ENCODE results near the gene DCBLD2.

DCBLD2 gene

DNA sequence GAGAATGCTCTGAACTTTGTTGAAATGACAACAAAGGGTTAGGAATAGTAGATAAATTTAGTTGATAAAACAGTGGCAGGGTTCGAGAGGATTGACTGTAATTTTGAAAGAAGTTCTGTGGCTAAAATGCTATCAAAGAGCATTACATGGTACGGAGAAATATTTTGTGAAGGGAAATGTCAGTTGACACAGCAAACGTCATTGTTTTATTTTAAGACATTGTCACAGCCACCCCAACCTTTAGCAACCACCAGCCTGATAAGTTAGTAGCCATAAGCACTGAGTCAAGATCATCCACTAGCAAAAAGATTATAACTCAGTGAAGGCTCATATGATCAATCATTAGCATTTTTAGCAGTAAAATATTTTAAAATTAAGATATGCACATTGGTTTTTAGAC, 147.0 kb downstream of the DCBLD2 start:
- no peak for DNase-seq (ENCODE audit: low spot score)

DNA sequence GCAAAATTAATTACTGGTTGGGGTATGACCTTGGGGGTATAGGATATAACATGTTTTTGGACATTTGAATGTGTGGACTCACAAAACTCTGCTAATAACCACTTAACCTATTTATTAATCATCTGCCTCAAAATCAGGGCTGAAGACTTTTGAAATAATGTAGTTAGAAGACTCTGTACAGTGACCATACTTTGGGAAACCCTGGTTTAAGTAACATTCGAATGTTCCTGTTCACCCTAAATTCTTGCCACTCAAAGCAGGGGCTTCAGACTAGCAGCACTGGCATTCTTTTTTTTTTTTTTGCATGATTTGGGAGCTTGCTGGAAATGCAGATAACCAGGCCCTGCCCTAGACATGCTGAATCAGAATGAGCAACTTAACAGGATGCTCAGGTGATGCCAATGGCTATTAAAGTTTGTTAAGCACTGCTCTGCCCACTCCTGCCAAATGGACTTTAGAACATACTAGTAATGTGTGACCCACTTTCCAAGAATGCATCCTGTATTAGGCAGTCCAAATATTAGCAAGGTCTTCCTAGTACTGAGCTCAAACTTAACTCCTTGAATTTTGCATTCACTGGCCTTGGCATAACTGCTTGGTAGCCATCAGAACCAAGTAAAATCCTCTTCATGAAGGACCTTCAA, 151.1 kb downstream of the DCBLD2 start:
- no peak for DNase-seq (ENCODE audit: low spot score)
- TF ChIP-seq, protein P1, sequence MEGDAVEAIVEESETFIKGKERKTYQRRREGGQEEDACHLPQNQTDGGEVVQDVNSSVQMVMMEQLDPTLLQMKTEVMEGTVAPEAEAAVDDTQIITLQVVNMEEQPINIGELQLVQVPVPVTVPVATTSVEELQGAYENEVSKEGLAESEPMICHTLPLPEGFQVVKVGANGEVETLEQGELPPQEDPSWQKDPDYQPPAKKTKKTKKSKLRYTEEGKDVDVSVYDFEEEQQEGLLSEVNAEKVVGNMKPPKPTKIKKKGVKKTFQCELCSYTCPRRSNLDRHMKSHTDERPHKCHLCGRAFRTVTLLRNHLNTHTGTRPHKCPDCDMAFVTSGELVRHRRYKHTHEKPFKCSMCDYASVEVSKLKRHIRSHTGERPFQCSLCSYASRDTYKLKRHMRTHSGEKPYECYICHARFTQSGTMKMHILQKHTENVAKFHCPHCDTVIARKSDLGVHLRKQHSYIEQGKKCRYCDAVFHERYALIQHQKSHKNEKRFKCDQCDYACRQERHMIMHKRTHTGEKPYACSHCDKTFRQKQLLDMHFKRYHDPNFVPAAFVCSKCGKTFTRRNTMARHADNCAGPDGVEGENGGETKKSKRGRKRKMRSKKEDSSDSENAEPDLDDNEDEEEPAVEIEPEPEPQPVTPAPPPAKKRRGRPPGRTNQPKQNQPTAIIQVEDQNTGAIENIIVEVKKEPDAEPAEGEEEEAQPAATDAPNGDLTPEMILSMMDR (IDR thresholded peaks at IDR 0.05; ENCODE audit: extremely low read depth, missing control alignments) = no peak

More for the DNA sequence above, 147.0 kb downstream of the DCBLD2 start:
- TF ChIP-seq, protein P1 (IDR thresholded peaks at IDR 0.05; ENCODE audit: extremely low read depth, missing control alignments) = no peak

DNA sequence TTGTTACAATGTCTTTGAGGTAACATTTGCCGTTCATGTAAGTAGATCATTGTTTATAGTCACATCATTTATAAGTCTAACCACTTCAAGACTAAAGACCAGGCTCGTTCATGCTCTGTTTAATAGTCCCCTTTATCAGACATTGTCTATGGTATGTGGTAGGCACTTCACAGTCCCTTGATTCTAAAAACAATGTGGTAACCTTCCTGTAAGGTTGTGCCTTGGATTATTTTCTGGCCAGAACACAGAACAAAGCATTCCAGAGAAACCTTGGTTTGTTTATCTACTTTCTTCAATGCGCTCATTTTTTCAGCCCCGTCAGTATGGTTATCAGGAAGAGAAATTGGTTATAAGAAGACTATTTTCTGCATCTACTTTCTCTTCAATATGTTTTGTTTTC, 154.6 kb downstream of the DCBLD2 start:
- TF ChIP-seq, protein P1 (IDR thresholded peaks at IDR 0.05; ENCODE audit: extremely low read depth, missing control alignments) = no peak
- DNase-seq (ENCODE audit: low spot score) = no peak

DNA sequence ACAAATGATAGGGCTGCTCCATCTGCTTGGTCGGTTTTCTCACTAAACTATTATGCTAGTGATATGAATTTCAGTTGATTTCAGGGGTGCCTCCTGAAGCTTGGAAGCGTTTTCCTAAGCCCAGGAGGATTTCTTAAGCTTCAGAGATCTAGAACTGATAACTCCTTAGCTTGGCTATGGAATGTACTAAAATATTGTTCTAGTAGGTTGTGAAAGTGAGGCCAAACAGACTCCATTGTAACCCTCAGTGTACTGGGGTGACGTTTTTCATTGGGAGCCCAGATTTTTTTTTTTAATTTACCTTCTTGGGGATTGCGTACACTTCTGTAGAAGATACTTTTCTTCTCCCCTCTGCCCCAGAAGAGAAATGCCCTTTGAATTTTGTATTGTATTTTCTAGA, 155.4 kb downstream of the DCBLD2 start:
- DNase-seq (ENCODE audit: low spot score) = no peak
- TF ChIP-seq, protein P1 (IDR thresholded peaks at IDR 0.05; ENCODE audit: extremely low read depth, missing control alignments) = no peak
